ENCODE data around the gene FBXO21.

DNA sequence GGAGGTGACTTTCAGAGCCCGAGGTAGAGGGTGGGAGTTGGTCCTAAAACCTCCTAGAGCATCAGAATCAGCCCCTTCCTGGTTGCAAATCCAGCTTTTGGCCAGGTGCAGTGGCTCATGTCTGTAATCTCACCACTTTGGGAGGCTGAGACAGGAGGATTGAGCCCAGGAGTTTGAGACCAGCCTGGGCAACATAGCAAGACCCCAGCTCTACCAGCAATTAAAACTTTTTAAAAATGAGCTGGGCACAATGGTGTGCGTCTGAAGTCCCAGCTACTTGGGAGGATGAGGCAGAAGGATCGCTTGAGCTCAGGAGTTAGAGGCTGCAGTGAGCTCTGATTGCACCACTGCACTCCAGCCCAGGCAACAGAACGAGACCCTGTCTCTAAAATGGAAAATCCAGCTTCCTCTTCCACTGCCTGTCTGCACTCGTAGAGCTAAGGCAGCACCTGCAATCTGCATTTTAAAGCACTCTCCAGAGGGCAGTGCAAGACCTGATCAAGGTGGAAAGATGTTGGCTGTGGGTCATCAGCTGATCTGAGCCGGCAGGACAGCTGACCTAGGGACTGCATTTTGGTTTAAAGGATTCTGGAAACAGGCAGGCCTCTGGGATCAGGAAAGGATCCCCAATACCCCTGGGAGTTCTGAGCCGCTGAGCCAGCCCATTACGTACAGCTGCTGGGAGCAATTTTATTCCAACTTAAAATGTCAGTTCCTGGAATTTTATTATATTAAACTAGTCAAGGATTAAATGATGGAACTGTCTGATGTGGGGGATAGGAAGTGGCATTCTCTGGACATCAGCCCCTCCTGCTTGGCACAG is 89.2 kb downstream of the FBXO21 start:
- TF ChIP-seq, protein P1, sequence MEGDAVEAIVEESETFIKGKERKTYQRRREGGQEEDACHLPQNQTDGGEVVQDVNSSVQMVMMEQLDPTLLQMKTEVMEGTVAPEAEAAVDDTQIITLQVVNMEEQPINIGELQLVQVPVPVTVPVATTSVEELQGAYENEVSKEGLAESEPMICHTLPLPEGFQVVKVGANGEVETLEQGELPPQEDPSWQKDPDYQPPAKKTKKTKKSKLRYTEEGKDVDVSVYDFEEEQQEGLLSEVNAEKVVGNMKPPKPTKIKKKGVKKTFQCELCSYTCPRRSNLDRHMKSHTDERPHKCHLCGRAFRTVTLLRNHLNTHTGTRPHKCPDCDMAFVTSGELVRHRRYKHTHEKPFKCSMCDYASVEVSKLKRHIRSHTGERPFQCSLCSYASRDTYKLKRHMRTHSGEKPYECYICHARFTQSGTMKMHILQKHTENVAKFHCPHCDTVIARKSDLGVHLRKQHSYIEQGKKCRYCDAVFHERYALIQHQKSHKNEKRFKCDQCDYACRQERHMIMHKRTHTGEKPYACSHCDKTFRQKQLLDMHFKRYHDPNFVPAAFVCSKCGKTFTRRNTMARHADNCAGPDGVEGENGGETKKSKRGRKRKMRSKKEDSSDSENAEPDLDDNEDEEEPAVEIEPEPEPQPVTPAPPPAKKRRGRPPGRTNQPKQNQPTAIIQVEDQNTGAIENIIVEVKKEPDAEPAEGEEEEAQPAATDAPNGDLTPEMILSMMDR (conservative IDR thresholded peaks at IDR 0.05; ENCODE audit: low read depth, low read length) = no peak
- TF ChIP-seq EZH2 (IDR thresholded peaks at IDR 0.05; ENCODE audit: low read length, unreplicated experiment) (no peak), EZH2phosphoT487 (IDR thresholded peaks at IDR 0.05; ENCODE audit: borderline replicate concordance, low read length) (no peak)
